ENCODE measurements around the gene TTLL5.

The TTLL5 gene

DNA sequence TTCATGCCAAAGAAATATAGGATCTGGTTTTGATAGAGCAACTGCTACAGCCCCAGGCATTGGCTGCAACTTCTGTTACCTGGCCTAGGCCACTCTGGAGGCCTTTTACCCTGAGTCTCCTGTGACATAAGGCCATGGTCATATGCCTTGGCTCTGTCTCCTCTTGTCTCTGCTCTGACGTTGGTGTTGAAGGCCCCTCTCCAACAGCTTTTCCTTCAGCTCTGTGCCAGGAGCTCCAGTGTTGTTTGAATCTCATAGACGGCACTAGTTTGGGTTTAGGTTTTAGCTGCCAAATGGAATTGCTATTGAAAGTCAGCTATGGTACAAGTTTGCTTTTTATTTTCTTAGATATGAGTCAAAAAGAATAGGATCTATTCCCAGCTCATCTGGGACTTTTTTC is 41.1 kb downstream of the TTLL5 start:
- no peak for DNase-seq

DNA sequence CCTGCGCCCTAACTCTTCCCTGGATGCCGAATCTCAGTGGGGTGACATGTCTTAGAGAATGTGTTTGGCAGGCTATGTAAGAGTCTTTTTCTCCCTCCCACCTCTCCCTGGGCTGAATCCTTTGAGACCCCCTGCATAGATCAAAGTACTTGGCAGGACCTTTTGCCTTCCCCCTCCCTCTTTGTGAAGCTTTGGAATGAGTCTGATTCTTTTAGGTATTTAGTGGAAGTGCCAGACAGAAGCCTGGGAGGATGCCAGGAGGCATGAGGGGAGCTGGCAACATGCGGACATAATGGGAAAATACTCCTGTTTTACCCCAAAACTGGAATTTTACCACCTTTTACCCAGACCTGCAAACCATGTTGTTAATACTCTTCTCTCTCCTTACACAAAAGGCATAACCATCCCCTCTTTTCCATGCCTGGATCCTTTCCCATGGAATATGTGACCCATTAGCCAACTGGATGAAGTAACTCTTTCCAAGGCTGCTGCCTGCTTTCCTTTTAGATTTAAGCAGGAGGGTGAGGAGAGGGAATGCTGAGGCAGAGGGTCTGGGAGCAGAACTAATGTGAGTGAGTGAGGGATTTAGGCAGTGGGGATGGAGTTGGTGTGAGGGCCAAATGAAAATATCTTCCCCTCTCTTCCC is 41.7 kb downstream of the TTLL5 start:
- no peak for DNase-seq

DNA sequence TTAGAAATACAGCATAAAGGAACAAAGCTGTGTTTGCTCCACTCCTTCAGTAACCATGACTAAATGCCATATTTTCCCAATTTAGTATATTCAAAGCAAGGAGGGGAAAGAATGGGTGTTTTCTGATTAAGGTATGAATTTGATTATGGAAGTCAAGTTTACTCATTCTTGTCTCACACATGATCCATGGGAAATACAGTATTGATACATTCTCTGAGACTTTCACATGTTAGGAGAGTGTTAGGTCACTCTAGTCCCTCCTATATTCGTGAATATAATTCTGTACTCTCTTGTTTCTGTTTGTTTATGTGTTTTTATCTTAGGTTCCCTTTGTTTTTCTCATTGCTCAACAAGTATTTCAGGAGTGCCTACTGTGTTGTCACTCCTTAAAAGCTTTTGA is 42.4 kb downstream of the TTLL5 start:
- no peak for DNase-seq

DNA sequence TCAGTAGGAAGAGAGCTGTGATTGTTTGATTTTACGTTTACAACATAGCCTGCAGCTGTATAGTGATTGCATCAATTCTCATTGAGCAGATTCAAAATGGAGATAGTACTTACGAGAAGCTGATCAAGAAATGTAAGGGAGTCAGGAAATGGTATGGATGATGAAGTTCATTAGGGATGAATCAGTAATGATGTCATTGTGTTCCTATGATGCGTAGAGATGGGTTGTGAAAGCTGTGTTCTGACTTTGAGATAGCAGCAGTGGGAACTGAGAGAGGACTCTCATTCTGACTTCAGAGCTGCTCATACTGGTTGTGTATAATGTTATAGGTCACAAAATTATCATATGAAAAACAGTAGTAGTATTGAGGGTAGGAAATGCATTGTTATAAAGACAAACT is 44.0 kb downstream of the TTLL5 start:
- DNase-seq, result no peak

DNA sequence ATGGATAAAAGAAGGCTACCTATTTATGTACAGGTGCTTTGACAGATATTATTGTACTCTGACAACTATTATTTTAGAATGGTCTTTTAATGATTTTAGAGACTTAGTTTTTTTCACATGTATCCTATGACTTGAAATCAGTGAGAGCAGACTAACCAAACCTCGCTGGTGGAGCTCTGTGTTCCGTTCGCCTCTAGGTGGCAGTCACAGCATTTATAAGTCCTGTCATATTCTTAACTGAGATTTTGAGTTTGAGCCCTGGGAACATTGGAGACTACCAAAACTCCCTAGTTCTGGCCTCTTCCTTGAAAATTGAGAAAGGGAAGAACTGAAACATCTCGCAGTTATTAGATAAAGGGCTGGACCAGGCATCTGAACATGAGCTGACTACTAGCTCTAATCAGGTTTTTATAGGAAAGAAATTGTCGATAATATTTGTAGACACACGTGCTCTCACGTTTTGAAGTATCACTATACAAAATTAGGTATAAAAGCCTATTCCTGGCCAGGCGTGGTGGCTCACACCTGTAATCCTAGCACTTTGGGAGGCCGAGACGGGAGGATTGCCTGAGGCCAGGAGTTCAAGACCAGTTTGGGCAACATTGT is 48.3 kb downstream of the TTLL5 start:
- peak; percentile 57 for DNase-seq

DNA sequence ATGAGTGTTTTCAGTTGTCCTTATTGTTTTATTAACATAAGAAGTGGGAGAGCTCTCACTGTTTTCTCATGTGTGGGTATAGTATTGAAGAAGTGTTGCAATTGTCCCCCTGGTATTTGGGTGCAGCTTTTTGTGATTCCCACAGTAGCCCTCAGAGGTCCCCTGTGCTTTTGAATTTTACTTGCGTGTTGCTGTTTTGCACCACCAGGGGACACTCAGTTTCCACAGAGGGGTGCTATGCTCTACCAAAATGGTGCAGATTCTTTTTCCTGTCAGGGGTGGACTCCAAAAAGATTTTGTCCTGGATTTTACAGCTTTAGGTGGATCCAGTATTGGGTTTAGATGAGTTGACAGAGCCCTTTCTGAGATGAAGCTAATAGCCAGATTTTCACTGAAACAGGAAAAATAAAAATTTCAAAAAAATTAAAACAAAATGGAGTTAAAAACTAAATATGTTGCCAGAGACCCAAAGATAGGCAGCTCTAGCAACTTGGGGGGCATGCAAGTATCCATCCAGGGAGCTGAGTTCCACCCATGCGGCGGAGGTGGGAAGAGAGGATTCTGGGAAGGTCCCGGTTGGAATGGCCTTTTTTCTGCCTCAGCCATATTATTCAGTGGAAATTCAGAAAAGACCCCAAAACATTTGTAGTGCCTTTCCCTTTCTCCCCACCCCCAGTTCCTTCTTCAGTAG is 50.2 kb downstream of the TTLL5 start:
- peak; percentile 4 for DNase-seq

DNA sequence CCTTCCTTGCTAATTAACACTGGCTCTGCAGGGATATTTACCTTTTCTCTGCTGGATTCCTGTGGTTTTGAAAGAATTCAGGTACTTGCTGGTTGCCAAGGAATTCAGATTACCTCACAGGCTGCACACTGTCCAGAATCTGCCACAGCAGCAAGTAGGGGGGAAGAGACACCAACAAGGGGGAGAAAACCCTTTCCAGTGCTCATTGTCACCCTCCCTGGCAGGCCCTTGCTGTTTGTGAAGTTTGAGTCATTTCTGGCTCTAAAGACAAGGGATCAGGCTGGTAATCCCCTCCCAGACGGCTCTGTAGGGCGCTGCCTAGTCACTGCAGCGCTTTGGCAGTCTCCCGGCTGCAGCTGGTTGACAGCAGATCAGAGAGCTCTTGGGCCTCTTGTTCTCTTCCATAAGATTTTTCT is 50.8 kb downstream of the TTLL5 start:
- no peak for DNase-seq

DNA sequence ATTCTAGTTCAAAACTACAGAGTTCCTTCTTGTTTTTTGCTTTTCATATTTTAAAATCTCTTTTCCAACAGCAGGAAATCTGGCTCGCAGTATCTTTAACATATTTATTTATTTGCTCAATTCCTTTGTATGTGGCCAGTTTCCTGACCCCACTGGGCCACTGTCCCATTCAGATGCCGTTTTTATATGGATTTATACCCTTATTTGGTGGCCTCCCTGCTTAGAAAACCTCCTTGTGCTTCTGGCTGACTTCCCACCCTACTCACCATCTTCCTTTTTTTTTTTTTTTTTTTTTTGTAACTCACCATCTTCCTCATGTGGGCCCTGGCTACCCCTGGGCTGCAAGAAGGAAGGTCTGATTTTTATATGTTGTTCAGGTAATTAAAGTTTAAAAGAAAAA is 53.9 kb downstream of the TTLL5 start:
- no peak for DNase-seq

DNA sequence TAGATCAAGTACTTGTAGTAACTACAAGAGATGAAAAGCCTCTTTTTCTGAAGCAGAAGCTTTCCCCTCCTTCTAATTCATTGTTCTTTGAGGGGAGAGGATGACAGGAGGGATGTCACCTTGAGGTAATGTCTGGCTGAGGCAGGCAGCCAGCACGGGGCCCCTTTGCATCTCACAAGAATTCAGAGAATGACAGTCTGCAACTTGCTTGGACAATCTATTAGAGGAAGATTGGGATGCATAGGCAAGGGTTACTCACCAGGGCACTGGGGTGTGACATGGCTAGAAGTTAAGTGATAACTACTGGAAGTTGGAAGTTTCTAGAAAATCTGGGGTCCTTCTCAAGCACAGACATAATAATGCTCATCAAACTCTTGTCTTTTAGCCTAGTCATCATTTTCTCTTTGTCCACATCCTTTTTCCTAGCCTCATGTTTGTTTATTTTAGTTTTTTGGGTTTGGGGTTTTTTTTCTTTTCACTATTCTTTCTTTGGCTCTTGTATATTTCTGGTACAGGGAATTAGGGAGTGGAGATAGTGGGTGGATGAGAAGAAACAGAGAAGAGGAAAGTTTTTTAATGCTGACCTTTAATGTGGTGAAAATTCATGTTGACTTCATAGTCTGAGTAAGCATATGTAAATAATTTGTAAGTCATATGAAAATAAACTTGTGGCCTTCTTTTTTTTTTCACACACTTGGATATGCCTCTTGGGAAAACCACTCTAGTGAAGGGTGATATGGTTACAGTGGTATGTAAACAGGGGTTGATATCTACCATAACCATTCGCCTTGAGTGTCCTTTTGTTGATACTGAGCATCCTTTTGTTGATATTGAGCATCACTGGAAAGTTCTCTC is 55.1 kb downstream of the TTLL5 start:
- no peak for DNase-seq

DNA sequence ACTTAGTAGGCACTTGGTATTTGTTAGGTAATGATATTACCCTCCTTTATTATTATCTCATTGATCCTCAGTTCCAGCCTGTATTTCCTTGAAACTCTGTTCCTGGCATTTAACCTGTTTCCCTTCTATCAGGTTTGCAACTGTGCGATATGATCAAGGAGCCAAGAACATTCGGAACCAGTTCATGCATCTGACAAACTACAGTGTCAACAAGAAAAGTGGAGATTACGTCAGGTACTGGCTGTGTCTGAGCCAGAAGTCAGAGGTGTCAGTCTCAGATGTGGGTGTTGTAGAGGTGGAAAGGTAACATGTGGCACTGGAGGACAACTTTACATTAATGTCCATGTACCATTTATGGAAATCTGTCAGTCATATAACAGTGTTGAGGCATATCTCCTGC is 56.7 kb downstream of the TTLL5 start:
- DNase-seq, result no peak

DNA sequence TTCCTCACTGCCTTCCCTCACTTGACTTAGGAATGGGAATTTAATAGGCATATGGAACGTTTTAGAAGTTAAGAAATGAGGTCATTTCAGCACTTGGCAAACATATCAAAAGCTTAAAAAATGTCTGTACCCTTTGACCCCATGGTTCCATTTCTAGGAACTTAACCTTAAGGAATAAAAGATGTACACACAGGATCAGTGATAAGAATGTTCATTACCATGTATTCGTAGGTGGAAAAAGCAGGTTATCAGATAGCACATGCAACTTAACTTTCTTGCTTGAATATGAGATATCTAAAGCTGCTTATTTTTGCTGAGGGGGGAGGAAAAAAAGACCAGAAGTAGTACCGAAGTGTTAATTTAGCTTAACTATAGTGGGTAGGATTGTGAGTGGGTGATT is 57.2 kb downstream of the TTLL5 start:
- DNase-seq, result no peak

DNA sequence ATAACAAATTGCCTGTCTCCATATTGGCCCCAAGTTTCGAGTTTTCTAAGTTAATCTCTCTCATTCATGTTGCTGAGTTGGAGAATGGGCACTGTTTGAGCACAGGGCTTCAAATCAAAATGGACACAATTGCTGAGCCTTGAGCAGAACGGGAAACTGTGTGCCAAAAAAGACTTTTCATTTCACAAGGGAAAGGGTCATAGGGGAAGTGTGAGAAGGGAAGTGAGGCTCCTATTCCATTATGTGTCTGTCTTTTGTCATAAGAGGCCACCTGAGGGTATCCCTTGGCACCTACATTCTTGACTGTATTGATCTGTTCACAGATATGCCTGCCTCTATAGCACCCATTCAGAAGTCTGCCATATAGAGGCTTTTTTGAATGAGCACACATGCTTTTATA is 59.1 kb downstream of the TTLL5 start:
- DNase-seq, result no peak

DNA sequence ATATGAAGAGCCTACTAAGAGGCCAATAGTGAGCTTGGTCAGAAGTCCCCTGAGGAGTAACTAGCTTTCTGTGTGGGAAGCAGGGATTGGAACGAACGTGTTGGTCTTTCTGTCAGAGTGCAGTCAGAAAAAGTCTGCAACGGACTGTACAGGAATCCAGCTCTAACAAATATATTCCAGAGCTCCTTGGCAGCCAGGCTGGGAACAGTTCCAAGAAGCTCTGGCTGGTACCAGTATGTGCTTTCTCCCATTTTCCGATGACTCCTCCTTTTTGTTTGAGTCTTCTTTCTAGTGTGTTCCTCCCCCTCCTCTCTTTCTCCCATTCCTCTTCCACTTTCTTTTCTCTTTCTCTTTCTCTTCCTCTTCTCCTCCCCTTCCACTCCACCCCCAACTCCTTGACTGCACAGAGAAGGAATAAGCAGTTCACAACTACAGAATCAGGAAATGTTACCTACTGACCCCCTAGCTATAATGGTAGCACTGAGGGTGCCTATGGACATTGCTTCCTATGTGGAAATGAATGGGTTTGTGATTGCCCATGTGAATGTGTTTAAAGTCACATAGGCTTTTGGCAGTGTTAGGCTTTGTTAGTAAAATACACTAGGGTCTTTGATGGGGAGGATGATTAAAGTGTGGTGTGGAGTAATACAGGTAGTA is 59.9 kb downstream of the TTLL5 start:
- DNase-seq, result no peak

DNA sequence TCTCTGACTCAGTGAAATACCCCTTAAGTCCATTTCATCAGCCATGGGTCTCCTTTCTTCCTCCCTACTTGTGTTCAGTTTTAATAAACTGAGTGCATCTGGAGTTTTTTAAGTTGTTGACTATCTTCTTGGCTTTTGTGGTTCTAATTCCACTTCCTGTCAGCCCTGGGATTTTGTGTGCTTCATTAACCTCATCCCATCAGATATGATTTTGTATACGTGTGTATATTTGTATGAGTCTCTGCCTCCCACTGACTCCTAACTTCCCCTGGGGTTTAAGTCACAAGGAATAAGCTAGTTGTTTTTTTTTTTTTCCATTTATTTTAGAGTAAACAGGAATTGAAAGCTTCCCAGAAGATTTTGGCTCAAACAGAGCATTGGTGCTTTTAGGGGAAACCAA is 62.7 kb downstream of the TTLL5 start:
- no peak for DNase-seq

DNA sequence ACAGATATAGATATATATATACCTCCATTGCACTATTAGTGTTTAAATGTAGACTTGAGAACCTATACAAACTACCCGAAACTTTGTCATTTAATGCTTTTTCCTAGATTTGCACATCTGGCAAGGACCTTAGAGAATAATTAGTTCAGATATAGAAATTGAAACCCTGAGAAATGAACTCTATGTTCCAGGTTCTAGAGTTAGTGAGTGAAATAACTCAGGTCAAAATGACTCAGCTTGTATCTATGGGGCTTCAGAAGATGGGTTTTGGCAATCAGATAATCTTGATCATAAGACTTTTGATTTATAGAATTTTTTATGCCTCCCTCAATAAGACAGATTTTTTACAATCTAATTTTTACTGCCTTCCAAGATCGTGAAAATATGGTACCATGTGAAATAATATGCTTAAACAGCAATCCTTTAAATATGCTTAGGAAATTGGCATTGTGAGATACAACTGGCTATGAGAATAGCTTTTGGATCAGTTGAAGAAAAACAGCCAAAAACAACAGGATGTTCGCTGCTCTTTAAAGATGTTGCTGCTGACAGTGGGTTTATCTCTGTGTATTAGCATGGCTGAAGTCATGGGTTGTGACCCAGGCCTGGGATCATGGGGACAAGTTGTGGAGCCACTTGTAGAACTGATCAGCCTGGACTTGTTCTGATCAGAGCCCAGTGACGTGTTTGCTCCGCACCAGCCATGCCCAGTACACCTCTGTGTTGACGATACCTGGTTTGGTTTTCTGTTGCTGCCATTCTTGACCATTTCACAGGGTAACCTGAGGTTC is 63.6 kb downstream of the TTLL5 start:
- DNase-seq, result no peak

DNA sequence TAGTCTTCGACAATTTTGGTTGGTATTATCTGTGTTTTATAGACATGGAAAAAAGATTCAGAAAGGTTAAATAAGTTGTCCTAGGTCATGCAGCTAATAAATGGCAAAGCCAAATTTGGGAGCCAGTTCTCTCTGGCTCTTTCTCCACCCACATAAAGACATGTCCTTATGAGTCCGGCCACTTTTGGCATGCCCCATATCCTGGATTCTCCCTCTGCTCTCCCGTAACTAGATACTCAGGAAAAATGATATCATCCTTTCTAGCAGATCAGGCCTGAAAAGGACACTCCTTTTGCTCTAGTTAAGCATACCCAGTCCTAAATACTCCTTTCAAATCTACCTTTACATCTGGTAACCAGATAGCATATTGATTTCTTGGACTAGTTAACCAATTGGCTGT is 64.4 kb downstream of the TTLL5 start:
- DNase-seq, result no peak

DNA sequence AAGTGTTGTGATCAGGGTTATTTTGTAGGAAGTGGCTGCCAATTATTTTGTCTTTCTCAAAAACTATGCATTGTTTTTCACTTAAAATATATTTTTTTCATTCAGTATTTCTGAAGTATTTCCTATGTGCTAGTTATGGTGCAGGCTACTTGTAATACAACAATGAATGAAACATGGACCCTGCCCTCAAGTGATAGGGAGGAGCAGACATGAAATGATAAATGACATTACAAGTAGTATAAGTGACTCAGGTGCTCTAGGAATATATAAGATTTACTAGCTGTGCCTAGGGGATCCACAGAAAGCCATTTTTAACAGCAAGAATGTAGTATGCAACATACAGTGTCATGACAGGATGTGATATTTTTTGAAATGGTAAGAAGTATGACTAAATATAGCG is 65.3 kb downstream of the TTLL5 start:
- DNase-seq, result no peak

DNA sequence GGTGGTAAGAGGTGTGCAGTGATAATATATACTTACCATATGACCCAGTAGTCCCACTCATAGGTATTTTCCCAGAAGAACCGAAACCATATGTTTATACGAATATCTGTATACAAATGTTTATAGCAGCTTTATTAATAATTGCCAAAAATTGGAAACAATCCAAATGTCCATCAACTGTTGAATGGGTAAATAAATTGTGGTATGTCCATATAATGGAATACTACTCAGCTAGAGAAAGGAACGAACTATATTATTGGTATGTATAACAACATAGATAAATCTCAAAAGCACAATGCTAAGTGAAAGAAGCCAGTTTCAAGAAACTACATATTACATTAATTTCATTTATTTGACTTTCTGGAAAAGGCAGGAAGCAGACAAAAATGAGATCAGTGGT is 66.1 kb downstream of the TTLL5 start:
- no peak for DNase-seq

DNA sequence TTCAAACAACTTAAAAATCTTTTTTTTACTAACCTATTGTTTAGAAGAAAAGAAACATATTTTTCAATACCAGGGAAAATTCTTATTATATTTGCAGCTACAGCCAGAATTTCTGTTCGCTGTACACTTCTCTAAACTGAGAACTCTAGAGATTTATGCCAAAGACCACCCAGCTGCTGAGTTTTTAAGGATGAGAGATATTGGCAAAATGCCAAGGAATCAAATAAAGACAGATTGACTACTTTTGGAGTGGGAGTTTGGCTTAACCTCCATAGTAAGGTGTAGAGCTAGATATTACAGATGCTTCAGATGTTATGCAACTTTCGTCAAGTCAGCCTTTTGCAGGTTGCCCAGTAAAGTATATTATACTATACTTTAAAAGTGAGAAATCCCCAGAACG is 71.8 kb downstream of the TTLL5 start:
- DNase-seq, result no peak

DNA sequence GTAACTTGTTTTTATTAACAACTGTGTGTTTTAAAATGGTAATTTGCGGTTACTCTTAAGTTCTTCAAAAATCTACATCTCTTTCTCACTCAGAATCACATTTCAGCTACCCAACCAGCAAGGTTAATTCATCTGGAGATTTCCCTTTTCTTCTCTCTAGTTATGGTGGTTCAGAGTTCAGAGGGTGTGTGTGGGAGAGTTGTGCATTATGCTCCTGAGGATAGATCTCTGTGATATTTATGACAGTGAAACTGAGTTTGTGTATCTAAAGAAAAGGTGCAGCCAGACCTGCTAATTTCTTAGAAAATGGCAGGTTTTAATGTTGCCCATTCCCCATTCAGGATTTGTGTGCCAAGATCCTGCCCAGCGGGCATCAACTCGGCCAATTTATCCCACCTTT is 73.8 kb downstream of the TTLL5 start:
- no peak for DNase-seq

DNA sequence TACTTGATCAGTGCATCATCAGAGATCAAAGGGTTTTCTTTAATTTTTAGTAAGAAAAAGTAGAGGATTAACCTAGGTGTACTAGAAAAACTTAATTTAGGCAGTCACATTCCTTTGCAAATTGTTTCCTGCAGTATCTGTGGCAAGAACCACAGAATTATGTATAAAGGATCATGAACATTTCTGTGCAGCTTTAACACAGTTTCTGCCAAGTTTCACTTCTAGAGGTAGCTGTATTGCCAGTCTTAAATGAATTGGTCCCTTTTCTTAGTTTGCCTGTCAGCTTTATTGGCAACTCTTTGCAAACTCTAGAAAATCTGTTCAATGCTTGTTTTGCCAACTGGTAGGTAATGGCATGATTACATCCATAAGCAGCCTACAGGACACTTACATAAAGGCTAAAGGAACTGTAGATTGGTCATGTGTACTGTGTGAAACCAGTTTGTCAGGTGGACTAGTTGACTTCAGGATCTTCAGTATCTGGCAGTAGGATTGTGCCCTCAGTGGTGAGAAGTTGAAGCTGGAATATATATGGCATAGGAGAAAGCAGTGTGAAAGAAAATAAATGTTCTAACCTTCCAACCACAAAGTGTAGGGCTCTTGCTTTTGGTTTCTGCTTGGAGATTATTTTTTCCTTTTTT is 75.9 kb downstream of the TTLL5 start:
- no peak for DNase-seq

DNA sequence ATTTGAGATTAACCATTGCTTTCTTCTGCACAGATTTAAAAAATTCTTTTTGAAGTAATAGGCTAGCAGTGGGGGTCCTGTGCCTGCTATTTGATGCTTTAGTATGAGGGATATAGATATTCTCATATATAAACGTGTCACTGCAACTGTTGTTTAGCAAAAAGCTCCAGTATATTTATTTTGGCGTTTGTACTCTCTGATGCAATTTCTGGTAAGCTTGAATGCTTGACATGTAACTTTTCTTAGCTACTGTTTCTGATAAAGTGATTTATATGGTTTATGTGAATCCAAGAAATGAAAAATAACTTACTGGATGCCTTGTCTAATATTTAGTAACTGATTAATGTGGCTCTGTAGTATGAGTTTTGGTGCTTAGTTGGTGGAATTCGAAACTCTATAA is 77.1 kb downstream of the TTLL5 start:
- no peak for DNase-seq

Measured in CD4-positive, alpha-beta T cell treated with Interleukin-4 for 4 hours (primary cell).